Left lung (tissue), 10 donors: Measurements from ENCODE around the gene ZNF763. TPM values are rescaled to one million over a fixed set of nuclear protein-coding genes. Genes with fewer than 3 reads are reported as not detected.

Source experiments
- ATAC-seq: fragments of 200-7000 bp; cut with Tn5 transposase; one replicate; pipeline ENCODE4 v1.9.1; 2020; ENCODE audit warnings: moderate library complexity
- DNase-seq, 4 donors: peaks; one replicate each; pipeline ENCODE4 v3.0.0-alpha.2; 2013 to 2020
- H3K27ac ChIP-seq, 2 donors: fragments of 200-600 bp; sonication (generic) in 1 of 2; one replicate each; pipeline versions ENCODE4 v1.5.0 to v1.8.0; 2020 to 2021
- H3K27me3 ChIP-seq, 2 donors: fragments of 200-600 bp; sonication (generic) in 1 of 2; one replicate each; pipeline versions ENCODE4 v1.5.0 to v1.8.0; 2020 to 2021
- H3K36me3 ChIP-seq, 2 donors: fragments of 200-600 bp; sonication (generic) in 1 of 2; one replicate each; pipeline versions ENCODE4 v1.5.0 to v1.8.0; 2020 to 2021
- H3K4me1 ChIP-seq, 2 donors: fragments of 200-600 bp; one replicate each; pipeline ENCODE4 v1.8.0; 2021
- H3K4me3 ChIP-seq, 2 donors: fragments of 200-600 bp; sonication (generic) in 1 of 2; one replicate each; pipeline versions ENCODE4 v1.5.0 to v1.8.0; 2020 to 2021; ENCODE audit warnings: mild to moderate bottlenecking in 1 of 2
- H3K9me3 ChIP-seq, 2 donors: fragments of 200-600 bp; sonication (generic) in 1 of 2; one replicate each; pipeline versions ENCODE4 v1.5.0 to v1.8.0; 2020 to 2021
- intact Hi-C, 2 donors: fragments of 100-400 bp; cut with DNase I; formaldehyde crosslinking; loops; one replicate each; pipeline versions ENCODE4 v1.11.2 to v1.14.2; 2022
- polyA plus RNA-seq, 6 donors: library from polyadenylated mRNA; unstranded; fragments of 120-200 nt; gene quantifications; one replicate each; pipeline ENCODE4 v1.2.1, GENCODE V29; 2013; ENCODE audit not compliant: insufficient read length in 6 of 6
- total RNA-seq, 2 donors: library from RNA; stranded (reverse); fragmentation: NEBNext Ultra II Directional; extraction: Animal tissue kit (Norgen Biotek cat#: 25700); gene quantifications; one replicate each; pipeline ENCODE4 v1.2.1, GENCODE V29; 2021
- TF ChIP-seq, protein P1 (sequence below), 2 donors: fragments of 200-600 bp; sonication (generic) in 1 of 2; IDR thresholded peaks; one replicate each; pipeline versions ENCODE4 v1.5.0 to v1.8.0; 2021; ENCODE audit warnings: antibody characterized with exemption in 2 of 2
- donor health status: DM: no; HTN: yes; CAD: no.
- donor health status: DM: no; HTN: no; CAD: no.

The ZNF763 gene
- total and polyA plus RNA-seq, 8 donors = 4.9 to 10.2 (median 8.0) TPM

DNA sequence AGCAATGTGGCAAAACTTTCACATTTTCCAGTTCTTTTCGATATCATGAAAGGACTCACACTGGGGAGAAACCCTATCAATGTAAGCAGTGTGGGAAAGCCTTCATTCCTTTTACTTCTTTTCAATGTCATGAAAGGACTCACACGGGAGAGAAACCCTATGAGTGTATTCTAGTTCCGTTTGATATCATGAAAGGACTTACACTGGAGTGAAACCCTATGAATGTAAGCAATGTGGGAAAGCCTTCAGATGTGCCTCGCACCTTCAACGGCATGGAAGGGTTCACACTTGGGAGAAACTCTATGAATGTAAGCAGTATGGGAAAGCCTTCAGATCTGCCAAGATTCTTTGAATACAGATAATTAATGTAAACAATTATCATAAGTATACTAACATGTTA lies 14.5 kb upstream of the ZNF763 start:
- Histone ChIP-seq H3K36me3 (peaks cover 15 to 63% of the 10 kb centered on the region in 2 donors), H3K4me3 (no peak overlapping the region), H3K27me3 (no peaks in the 10 kb centered on the region), H3K27ac (no peak overlapping the region), H3K9me3 (peaks cover 22 to 99% of the 10 kb centered on the region in 2 donors), H3K4me1 (no peaks in the 10 kb centered on the region)
- ATAC-seq (no peak), DNase-seq (no peak)
- intact Hi-C loops = no loop called here
- TF ChIP-seq, protein P1, sequence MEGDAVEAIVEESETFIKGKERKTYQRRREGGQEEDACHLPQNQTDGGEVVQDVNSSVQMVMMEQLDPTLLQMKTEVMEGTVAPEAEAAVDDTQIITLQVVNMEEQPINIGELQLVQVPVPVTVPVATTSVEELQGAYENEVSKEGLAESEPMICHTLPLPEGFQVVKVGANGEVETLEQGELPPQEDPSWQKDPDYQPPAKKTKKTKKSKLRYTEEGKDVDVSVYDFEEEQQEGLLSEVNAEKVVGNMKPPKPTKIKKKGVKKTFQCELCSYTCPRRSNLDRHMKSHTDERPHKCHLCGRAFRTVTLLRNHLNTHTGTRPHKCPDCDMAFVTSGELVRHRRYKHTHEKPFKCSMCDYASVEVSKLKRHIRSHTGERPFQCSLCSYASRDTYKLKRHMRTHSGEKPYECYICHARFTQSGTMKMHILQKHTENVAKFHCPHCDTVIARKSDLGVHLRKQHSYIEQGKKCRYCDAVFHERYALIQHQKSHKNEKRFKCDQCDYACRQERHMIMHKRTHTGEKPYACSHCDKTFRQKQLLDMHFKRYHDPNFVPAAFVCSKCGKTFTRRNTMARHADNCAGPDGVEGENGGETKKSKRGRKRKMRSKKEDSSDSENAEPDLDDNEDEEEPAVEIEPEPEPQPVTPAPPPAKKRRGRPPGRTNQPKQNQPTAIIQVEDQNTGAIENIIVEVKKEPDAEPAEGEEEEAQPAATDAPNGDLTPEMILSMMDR (IDR thresholded peaks at IDR 0.05) = no peak

- Histone ChIP-seq H3K4me3 (peak overlapping the region in 1 of 2 donors; percentile 71), H3K9me3 (no peaks in the 10 kb centered on the region), H3K27me3 (no peaks in the 10 kb centered on the region), H3K36me3 (no peaks in the 10 kb centered on the region), H3K27ac (peak overlapping the region in 1 of 2 donors; percentile 97), H3K4me1 (peaks cover 0 to 23% of the 10 kb centered on the region in 2 donors)
- intact Hi-C loops = no loop called here
- TF ChIP-seq, protein P1 (IDR thresholded peaks at IDR 0.05) = peak; percentile 81 to 86
- DNase-seq = peak; percentile 64 to 91 (median 80)
- peak; percentile 85 for ATAC-seq
Measured at GRCh38 chr19:11963566-11964355, 1.1 kb upstream of the ZNF763 start.

DNA sequence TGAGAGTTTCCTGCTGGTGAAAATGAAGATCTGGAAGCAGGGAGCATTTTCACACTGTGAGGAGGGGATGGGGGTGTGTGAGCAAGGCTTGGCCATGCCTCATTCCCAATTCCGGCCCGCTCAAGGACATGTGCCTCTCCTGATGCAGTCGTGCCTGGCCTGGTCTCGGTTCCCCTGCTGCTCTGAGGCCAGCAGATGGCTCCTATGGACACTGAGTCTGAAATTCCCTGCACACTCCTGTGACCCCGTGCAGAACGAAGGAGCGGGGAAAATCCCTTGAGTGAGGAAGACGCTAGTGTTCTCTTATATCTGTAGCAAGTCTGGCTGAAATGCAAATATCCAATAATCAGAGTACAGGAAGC lies 363 bp upstream of the ZNF763 start:
- DNase-seq = peak in 3 of 4 donors; percentile 36 to 77 (median 52)
- intact Hi-C loops = no loop called here

DNA sequence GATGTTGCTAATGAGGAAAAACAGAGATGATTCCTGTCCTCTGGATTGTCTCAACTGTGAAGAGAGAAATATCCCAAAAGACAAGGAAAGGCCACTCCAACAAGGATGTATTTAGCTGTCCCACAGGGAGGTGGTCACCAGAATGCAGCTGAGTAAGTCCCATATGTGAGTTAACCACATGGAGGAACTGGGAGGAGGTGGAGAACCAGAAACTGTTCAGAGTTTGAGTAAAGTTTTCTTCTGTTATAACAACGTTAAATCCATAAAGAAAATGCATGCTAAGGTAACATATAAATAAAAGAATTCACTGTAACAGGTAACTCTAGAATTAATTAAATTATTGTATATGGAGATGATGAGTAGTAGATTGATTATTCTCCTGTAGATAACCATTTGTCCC lies 5.3 kb downstream of the ZNF763 start:
- peaks cover 0 to 24% of the 10 kb centered on the region in 2 donors for H3K4me1 ChIP-seq
- H3K4me3 ChIP-seq = no peak overlapping the region
- H3K27me3 ChIP-seq = no peaks in the 10 kb centered on the region
- DNase-seq (no peak), ATAC-seq (no peak)
- intact Hi-C loops = no loop called here
- TF ChIP-seq, protein P1 (IDR thresholded peaks at IDR 0.05) = no peak
- peaks cover 0 to 6% of the 10 kb centered on the region in 2 donors for H3K9me3 ChIP-seq
- H3K36me3 ChIP-seq = no peaks in the 10 kb centered on the region
- no peak overlapping the region for H3K27ac ChIP-seq

More for the DNA sequence above, 363 bp upstream of the ZNF763 start:
- H3K27me3 ChIP-seq = no peaks in the 10 kb centered on the region
- ATAC-seq = peak; percentile 63
- H3K4me1 ChIP-seq = peaks cover 0 to 23% of the 10 kb centered on the region in 2 donors
- H3K4me3 ChIP-seq = peak overlapping the region; percentile 71 to 80
- peak overlapping the region; percentile 97 for H3K27ac ChIP-seq
- no peaks in the 10 kb centered on the region for H3K9me3 ChIP-seq
- H3K36me3 ChIP-seq = no peaks in the 10 kb centered on the region
- TF ChIP-seq, protein P1 (IDR thresholded peaks at IDR 0.05) = no peak

- TF ChIP-seq, protein P1 (IDR thresholded peaks at IDR 0.05) = no peak
- Histone ChIP-seq H3K4me1 (peaks cover 0 to 17% of the 10 kb centered on the region in 2 donors), H3K27me3 (no peaks in the 10 kb centered on the region), H3K4me3 (no peak overlapping the region), H3K27ac (peak overlapping the region in 1 of 2 donors; percentile 81), H3K36me3 (no peaks in the 10 kb centered on the region), H3K9me3 (peaks cover 0 to 6% of the 10 kb centered on the region in 2 donors)
- DNase-seq (no peak), ATAC-seq (peak; percentile 47)
- intact Hi-C loops = no loop called here
Measured at GRCh38 chr19:11971041-11971440, 6.2 kb downstream of the ZNF763 start.
